DOHH2 (cell line): ENCODE data around the gene PDE4DIP.
"Not testable (repeated sequence)": the region's sequence is repeated elsewhere in the genome, so short reads cannot be mapped to it uniquely, and the experiment has no call there.

Source experiments
- EZH2phosphoT487 ChIP-seq: fragments of 200-600 bp; sonication (generic); IDR thresholded peaks from 2 replicates; pipeline ENCODE4 v1.6.1; 2017; ENCODE audit warnings: borderline replicate concordance, mild to moderate bottlenecking, antibody characterized with exemption, low read length, moderate library complexity, mixed read lengths
- TF ChIP-seq, protein P1 (sequence below): fragments of 200-600 bp; sonication (generic); IDR thresholded peaks from one replicate; pipeline ENCODE4 v1.5.1; 2014; ENCODE audit warnings: antibody characterized with exemption, mild to moderate bottlenecking, low read depth, low read length; ENCODE audit not compliant: poor library complexity, severe bottlenecking

DNA sequence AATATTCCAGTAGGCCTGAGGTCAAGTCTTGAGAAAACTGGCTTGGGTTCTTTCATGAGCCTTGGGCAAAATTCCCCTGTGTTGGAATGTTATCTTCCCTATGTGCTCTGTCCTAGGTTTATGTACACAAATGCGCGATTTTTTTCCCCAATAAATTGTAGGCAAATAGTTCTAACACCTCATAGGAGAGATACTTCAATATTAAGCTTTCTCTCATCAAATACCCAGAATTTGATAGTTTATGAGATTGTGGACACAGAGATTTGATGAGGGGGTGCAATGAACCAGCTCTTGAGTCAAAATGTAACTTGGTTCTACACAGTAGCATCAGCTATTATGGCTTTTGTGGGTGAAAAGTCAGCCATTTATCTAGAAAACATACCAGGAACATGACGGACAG lies 220.4 kb downstream of the PDE4DIP start:
- TF ChIP-seq, protein P1, sequence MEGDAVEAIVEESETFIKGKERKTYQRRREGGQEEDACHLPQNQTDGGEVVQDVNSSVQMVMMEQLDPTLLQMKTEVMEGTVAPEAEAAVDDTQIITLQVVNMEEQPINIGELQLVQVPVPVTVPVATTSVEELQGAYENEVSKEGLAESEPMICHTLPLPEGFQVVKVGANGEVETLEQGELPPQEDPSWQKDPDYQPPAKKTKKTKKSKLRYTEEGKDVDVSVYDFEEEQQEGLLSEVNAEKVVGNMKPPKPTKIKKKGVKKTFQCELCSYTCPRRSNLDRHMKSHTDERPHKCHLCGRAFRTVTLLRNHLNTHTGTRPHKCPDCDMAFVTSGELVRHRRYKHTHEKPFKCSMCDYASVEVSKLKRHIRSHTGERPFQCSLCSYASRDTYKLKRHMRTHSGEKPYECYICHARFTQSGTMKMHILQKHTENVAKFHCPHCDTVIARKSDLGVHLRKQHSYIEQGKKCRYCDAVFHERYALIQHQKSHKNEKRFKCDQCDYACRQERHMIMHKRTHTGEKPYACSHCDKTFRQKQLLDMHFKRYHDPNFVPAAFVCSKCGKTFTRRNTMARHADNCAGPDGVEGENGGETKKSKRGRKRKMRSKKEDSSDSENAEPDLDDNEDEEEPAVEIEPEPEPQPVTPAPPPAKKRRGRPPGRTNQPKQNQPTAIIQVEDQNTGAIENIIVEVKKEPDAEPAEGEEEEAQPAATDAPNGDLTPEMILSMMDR: not testable (repeated sequence)
- not testable (repeated sequence) for TF ChIP-seq EZH2phosphoT487
